HEK293 (cell line): ENCODE data around the gene CST9L.

Source experiments
- CTCF ChIA-PET: fragments of 350-600 bp; formaldehyde crosslinking; extraction: SDS; loops from one replicate; lab custom pipeline; 2021; ENCODE audit warnings: antibody characterized with exemption; lab: Yijun Ruan, JAX
- POLR2A ChIA-PET: fragments of 300-600 bp; formaldehyde crosslinking; extraction: SDS; loops from one replicate; lab custom pipeline; 2020; ENCODE audit warnings: antibody characterized with exemption, inconsistent platforms; lab: Yijun Ruan, JAX
- H3K27ac ChIP-seq: fragments of 200-500 bp; sonication (Bioruptor generic); 2 replicates; pipeline ENCODE4 v1.5.1; 2014; ENCODE audit warnings: low read depth, low read length, control low read depth, inconsistent platforms; ENCODE audit errors: extremely low read depth
- H3K36me3 ChIP-seq, 2 experiments: fragments of 200-500 bp in 1 of 2; sonication (Bioruptor generic) in 1 of 2; 1 replicate in 1 of 2; 2 replicates in 1 of 2; pipeline ENCODE4 v1.5.1; 2014 to 2017; ENCODE audit warnings: inconsistent platforms in 2 of 2, low read length in 2 of 2; ENCODE audit not compliant: control insufficient read depth in 2 of 2, insufficient read depth in 1 of 2
- H3K4me1 ChIP-seq: fragments of 200-500 bp; sonication (Bioruptor generic); 2 replicates; pipeline ENCODE4 v1.5.1; 2014; ENCODE audit warnings: mild to moderate bottlenecking, low read length, inconsistent platforms; ENCODE audit not compliant: control insufficient read depth, insufficient read depth
- H3K4me3 ChIP-seq: 2 replicates; pipeline ENCODE4 v1.5.1; 2011; ENCODE audit warnings: low read depth, mild to moderate bottlenecking, control low read depth, low read length, moderate library complexity
- H3K9me3 ChIP-seq: fragments of 200-500 bp; sonication (Bioruptor generic); 2 replicates; pipeline ENCODE4 v1.5.1; 2014; ENCODE audit warnings: low read depth, low read length, inconsistent platforms; ENCODE audit not compliant: control insufficient read depth, insufficient read depth
- BCL6B ChIP-seq: fragments of 450-650 bp; formaldehyde crosslinking; IDR thresholded peaks from 2 replicates; pipeline ENCODE4 v1.5.1; 2017; ENCODE audit warnings: missing biosample characterization, missing genetic modification characterization
- GFI1B ChIP-seq: fragments of 450-650 bp; formaldehyde crosslinking; IDR thresholded peaks from 2 replicates; pipeline ENCODE4 v1.5.1; 2016; ENCODE audit warnings: missing biosample characterization, missing genetic modification characterization
- GLI2 ChIP-seq: fragments of 450-650 bp; formaldehyde crosslinking; IDR thresholded peaks from 2 replicates; pipeline ENCODE4; 2017; ENCODE audit warnings: missing biosample characterization, missing genetic modification characterization, low read depth, borderline replicate concordance
- GLI4 ChIP-seq: fragments of 450-650 bp; formaldehyde crosslinking; IDR thresholded peaks from 2 replicates; pipeline ENCODE4 v1.5.1; 2016; ENCODE audit warnings: missing biosample characterization, missing genetic modification characterization
- GLIS1 ChIP-seq: fragments of 450-650 bp; formaldehyde crosslinking; IDR thresholded peaks from 2 replicates; pipeline ENCODE4 v1.5.1; 2016; ENCODE audit warnings: missing biosample characterization, missing genetic modification characterization
- HOXA7 ChIP-seq: sonication (generic); formaldehyde crosslinking; IDR thresholded peaks from 2 replicates; pipeline ENCODE4 v1.8.1; 2022; ENCODE audit warnings: missing genetic modification reagents, borderline replicate concordance
- HOXC10 ChIP-seq: sonication (generic); formaldehyde crosslinking; IDR thresholded peaks from 2 replicates; pipeline ENCODE4 v1.8.1; 2023; ENCODE audit warnings: mild to moderate bottlenecking, missing genetic modification reagents
- MZF1 ChIP-seq: fragments of 450-650 bp; formaldehyde crosslinking; IDR thresholded peaks from 2 replicates; pipeline ENCODE4 v1.5.1; 2017; ENCODE audit warnings: missing biosample characterization, missing genetic modification characterization, borderline replicate concordance
- ZBTB1 ChIP-seq: fragments of 450-650 bp; formaldehyde crosslinking; IDR thresholded peaks from 2 replicates; pipeline ENCODE4 v1.5.1; 2016; ENCODE audit warnings: missing biosample characterization, missing genetic modification characterization
- ZFHX2 ChIP-seq: fragments of 450-650 bp; formaldehyde crosslinking; conservative IDR thresholded peaks from 2 replicates; pipeline ENCODE4 v1.5.1; 2016; ENCODE audit warnings: missing biosample characterization, missing genetic modification characterization
- ZIC2 ChIP-seq: fragments of 450-650 bp; formaldehyde crosslinking; IDR thresholded peaks from 2 replicates; pipeline ENCODE4 v1.5.1; 2016; ENCODE audit warnings: missing biosample characterization, missing genetic modification characterization
- ZNF133 ChIP-seq: fragments of 450-650 bp; formaldehyde crosslinking; IDR thresholded peaks from 2 replicates; pipeline ENCODE4 v1.5.1; 2016; ENCODE audit warnings: missing biosample characterization, missing genetic modification characterization
- ZNF174 ChIP-seq: fragments of 450-650 bp; formaldehyde crosslinking; IDR thresholded peaks from 2 replicates; pipeline ENCODE4 v1.5.0; 2017; ENCODE audit warnings: missing biosample characterization, mild to moderate bottlenecking, missing genetic modification characterization
- ZNF18 ChIP-seq: fragments of 450-650 bp; formaldehyde crosslinking; IDR thresholded peaks from 2 replicates; pipeline ENCODE4 v1.5.1; 2016; ENCODE audit warnings: missing biosample characterization, missing genetic modification characterization
- ZNF24 ChIP-seq: fragments of 450-650 bp; formaldehyde crosslinking; IDR thresholded peaks from 2 replicates; pipeline ENCODE4 v1.5.1; 2016; ENCODE audit warnings: missing biosample characterization, missing genetic modification characterization
- ZNF416 ChIP-seq: fragments of 450-650 bp; formaldehyde crosslinking; IDR thresholded peaks from 2 replicates; pipeline ENCODE4 v1.5.1; 2016; ENCODE audit warnings: missing biosample characterization, missing genetic modification characterization
- ZNF555 ChIP-seq: fragments of 450-650 bp; formaldehyde crosslinking; conservative IDR thresholded peaks from 2 replicates; pipeline ENCODE4 v1.5.1; 2017; ENCODE audit warnings: missing biosample characterization, mild to moderate bottlenecking, missing genetic modification characterization, inconsistent platforms
- ZNF558 ChIP-seq: fragments of 450-650 bp; formaldehyde crosslinking; IDR thresholded peaks from 2 replicates; pipeline ENCODE4 v1.5.1; 2016; ENCODE audit warnings: missing biosample characterization, missing genetic modification characterization
- ZNF571 ChIP-seq: fragments of 450-650 bp; formaldehyde crosslinking; IDR thresholded peaks from 2 replicates; pipeline ENCODE4 v1.5.0; 2017; ENCODE audit warnings: missing biosample characterization, missing genetic modification characterization
- ZNF660 ChIP-seq: fragments of 450-650 bp; IDR thresholded peaks from 2 replicates; pipeline ENCODE4 v1.5.1; 2018; ENCODE audit warnings: missing biosample characterization, mild to moderate bottlenecking, missing genetic modification characterization
- ZNF792 ChIP-seq: fragments of 450-650 bp; formaldehyde crosslinking; IDR thresholded peaks from 2 replicates; pipeline ENCODE4 v1.5.1; 2016; ENCODE audit warnings: missing biosample characterization, missing genetic modification characterization
- ZNF837 ChIP-seq: fragments of 450-650 bp; formaldehyde crosslinking; IDR thresholded peaks from 2 replicates; pipeline ENCODE4 v1.5.1; 2016; ENCODE audit warnings: missing biosample characterization, missing genetic modification characterization
- ZSCAN18 ChIP-seq: fragments of 450-650 bp; formaldehyde crosslinking; IDR thresholded peaks from 2 replicates; pipeline ENCODE4 v1.5.1; 2016; ENCODE audit warnings: missing biosample characterization, missing genetic modification characterization
- TF ChIP-seq, protein P1 (sequence below): fragments of 450-650 bp; formaldehyde crosslinking; IDR thresholded peaks from 2 replicates; pipeline ENCODE4 v1.5.1; 2016; ENCODE audit warnings: missing biosample characterization, missing genetic modification characterization
- TF ChIP-seq, protein P2 (sequence below): fragments of 450-650 bp; formaldehyde crosslinking; IDR thresholded peaks from 2 replicates; pipeline ENCODE4 v1.5.1; 2016; ENCODE audit warnings: missing biosample characterization, missing genetic modification characterization

The CST9L gene

DNA sequence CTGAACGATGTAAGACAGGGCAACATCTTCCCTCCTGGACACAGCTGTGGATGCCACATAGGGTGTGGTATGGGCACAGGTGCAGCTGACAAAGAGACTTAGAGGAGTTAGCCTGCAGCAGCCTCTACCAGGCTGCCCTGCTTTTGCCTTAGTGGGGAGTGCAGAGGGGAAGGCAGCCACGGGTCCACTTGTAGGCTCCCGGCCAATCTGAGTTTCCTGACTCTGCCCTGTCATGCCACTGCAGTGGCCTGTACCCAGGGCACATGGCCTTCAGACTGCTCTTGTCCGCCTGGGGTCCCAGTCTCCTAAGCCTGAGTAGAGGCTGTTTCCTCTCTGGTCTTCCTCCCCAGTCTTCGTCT, 17.1 kb upstream of the CST9L start:
- H3K4me1 ChIP-seq = no peaks in the 10 kb centered on the region
- CTCF ChIA-PET = interaction anchor here (0.6 to 0.8 kb wide), 2 partner anchors 67 to 141 kb away, joined by 3 read pairs; no protein-coding TSS in a partner anchor
- no peak overlapping the region for H3K4me3 ChIP-seq
- no peaks in the 10 kb centered on the region for H3K36me3 ChIP-seq
- H3K27ac ChIP-seq = no peak overlapping the region
- TF ChIP-seq ZNF18 (tag by site-specific recombination) = no peak
- no peak for TF ChIP-seq ZNF555 (tag by site-specific recombination)
- no peak for TF ChIP-seq BCL6B
- no peak for TF ChIP-seq ZBTB1
- no peak for TF ChIP-seq ZNF24 (tag by site-specific recombination)
- no peak for TF ChIP-seq ZNF558
- TF ChIP-seq, all 188 proteins: peak for 0
- POLR2A ChIA-PET = no interaction called here
- no peaks in the 10 kb centered on the region for H3K9me3 ChIP-seq

DNA sequence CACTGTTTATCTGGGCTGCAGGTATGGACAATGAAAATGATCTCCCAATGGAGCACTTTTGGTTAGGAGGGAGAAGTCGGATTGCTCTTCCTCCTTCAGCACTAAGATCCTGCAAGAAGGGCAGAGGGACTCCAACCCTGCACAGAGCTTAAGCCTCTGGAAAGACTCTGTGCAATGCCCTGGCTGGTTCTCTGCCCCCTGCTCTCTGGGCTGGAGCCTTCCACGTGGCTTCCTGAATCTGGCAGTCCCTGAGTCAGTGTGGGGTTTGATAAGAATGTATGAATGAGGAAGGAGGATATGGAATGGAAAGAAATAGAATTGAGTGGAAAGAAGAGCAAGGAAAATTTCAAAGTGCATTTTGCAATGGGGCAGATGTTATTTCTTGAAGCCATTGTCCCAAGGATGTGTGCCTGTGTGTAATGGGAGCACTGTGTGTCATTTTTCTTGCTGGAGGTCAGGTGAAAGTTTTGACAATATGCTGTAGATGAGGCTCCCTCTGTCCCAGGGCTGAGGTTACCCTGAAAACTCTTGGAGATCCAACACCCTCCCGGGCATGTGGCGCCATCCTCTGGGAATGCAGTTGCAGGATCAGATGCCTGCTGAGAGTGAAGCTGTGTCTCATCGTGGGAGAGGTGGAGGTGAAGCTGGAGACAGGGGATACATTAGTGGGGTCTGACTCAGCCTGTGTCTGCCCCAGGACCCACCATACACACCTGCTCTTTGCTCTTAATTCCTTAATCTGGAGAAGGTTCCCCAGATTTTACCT, 16.3 kb upstream of the CST9L start:
- H3K9me3 ChIP-seq = no peaks in the 10 kb centered on the region
- TF ChIP-seq GFI1B (tag by site-specific recombination) (no peak), ZNF837 (no peak), HOXA7 (CRISPR knock-in tag) (no peak), ZNF571 (tag by site-specific recombination) (no peak), HOXC10 (no peak), GLI2 (tag by site-specific recombination) (no peak), ZIC2 (tag by site-specific recombination) (no peak), GLI4 (tag by site-specific recombination) (no peak), ZNF416 (tag by site-specific recombination) (no peak), MZF1 (tag by site-specific recombination) (no peak)
- TF ChIP-seq, protein P1, sequence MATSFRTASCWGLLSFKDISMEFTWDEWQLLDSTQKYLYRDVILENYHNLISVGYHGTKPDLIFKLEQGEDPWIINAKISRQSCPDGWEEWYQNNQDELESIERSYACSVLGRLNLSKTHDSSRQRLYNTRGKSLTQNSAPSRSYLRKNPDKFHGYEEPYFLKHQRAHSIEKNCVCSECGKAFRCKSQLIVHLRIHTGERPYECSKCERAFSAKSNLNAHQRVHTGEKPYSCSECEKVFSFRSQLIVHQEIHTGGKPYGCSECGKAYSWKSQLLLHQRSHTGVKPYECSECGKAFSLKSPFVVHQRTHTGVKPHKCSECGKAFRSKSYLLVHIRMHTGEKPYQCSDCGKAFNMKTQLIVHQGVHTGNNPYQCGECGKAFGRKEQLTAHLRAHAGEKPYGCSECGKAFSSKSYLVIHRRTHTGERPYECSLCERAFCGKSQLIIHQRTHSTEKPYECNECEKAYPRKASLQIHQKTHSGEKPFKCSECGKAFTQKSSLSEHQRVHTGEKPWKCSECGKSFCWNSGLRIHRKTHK (tag by site-specific recombination) = no peak
- TF ChIP-seq, protein P2, sequence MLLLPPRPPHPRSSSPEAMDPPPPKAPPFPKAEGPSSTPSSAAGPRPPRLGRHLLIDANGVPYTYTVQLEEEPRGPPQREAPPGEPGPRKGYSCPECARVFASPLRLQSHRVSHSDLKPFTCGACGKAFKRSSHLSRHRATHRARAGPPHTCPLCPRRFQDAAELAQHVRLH (tag by site-specific recombination) = no peak
- no peaks in the 10 kb centered on the region for H3K4me1 ChIP-seq
- no peak overlapping the region for H3K27ac ChIP-seq
- POLR2A ChIA-PET = no interaction called here
- H3K36me3 ChIP-seq = no peaks in the 10 kb centered on the region
- H3K4me3 ChIP-seq = no peak overlapping the region
- CTCF ChIA-PET = interaction anchor here (0.6 to 0.8 kb wide), 2 partner anchors 67 to 140 kb away, joined by 3 read pairs; no protein-coding TSS in a partner anchor

DNA sequence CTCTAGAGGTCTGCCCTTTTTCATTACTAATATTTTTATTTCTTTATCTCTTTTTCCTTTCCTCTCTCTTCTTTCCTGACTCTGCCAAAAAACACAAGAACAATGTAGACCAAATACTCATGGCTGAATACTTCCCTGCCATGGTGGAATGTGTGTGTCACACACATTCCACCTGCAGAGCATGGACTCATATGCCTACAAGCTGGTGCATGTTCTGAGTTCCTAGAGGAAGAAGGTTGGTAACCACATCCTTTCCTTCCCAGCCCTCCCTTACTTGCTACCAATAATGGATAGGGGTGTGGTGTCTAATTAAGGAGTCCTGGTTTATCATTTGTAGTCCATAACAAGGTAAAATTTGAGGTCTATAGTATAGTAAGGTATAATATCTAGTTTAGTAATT, 15.2 kb upstream of the CST9L start:
- H3K9me3 ChIP-seq = no peaks in the 10 kb centered on the region
- TF ChIP-seq ZNF660 (tag by site-specific recombination) (no peak), ZNF792 (tag by site-specific recombination) (no peak), ZNF133 (tag by site-specific recombination) (no peak), ZFHX2 (tag by site-specific recombination) (no peak), ZSCAN18 (tag by site-specific recombination) (no peak), GLIS1 (tag by site-specific recombination) (no peak), ZNF174 (tag by site-specific recombination) (no peak)
- TF ChIP-seq, all 188 proteins: peak for 0
- no peaks in the 10 kb centered on the region for H3K36me3 ChIP-seq
- H3K4me3 ChIP-seq = no peak overlapping the region
- ChIA-PET CTCF (no interaction called here), POLR2A (no interaction called here)
- H3K27ac ChIP-seq = no peak overlapping the region
- no peaks in the 10 kb centered on the region for H3K4me1 ChIP-seq
